SJCRH30 (cell line): ENCODE measurements around the gene APEH. TPM values are rescaled to one million over a fixed set of nuclear protein-coding genes. Genes with fewer than 3 reads are reported as not detected.
A peak's percentile ranks its signal among the peaks of the same experiment; 100 is the strongest.
"Not testable (repeated sequence)": the region's sequence is repeated elsewhere in the genome, so short reads cannot be mapped to it uniquely, and the experiment has no call there.

Source experiments
- DNase-seq, 2 experiments: peaks; one replicate each; pipeline ENCODE4 v3.0.0-alpha.2; 2015 to 2020
- H3K27ac ChIP-seq: fragments of 250-450 bp; sonication (Bioruptor Pico); 2 replicates; pipeline ENCODE4 v1.5.1; 2020; ENCODE audit warnings: mild to moderate bottlenecking, moderate library complexity
- H3K27me3 ChIP-seq: fragments of 250-450 bp; sonication (Bioruptor Pico); 2 replicates; pipeline ENCODE4 v1.5.1; 2020; ENCODE audit warnings: mild to moderate bottlenecking, moderate library complexity
- H3K36me3 ChIP-seq: fragments of 250-450 bp; sonication (Bioruptor Pico); 2 replicates; pipeline ENCODE4 v1.5.1; 2020; ENCODE audit warnings: mild to moderate bottlenecking, moderate library complexity
- H3K4me1 ChIP-seq: fragments of 250-450 bp; sonication (Bioruptor Pico); 2 replicates; pipeline ENCODE4 v1.5.1; 2020; ENCODE audit warnings: mild to moderate bottlenecking, moderate library complexity
- H3K4me3 ChIP-seq: fragments of 250-450 bp; sonication (Bioruptor Pico); 2 replicates; pipeline ENCODE4 v1.5.1; 2020; ENCODE audit warnings: mild to moderate bottlenecking, moderate library complexity
- H3K9me3 ChIP-seq: fragments of 250-450 bp; sonication (Bioruptor Pico); replicated peaks from 2 replicates; pipeline ENCODE4 v1.5.1; 2020; ENCODE audit warnings: mild to moderate bottlenecking, moderate library complexity
- total RNA-seq: library from RNA; depleted of rRNA; stranded (reverse); fragments of >200 nt; shearing (Covaris generic); gene quantifications from 2 replicates; pipeline ENCODE4 v1.2.3, GENCODE V29; 2014

Gene APEH
- total RNA-seq, 1 experiment from 2014 or later = 61.8 TPM

DNA sequence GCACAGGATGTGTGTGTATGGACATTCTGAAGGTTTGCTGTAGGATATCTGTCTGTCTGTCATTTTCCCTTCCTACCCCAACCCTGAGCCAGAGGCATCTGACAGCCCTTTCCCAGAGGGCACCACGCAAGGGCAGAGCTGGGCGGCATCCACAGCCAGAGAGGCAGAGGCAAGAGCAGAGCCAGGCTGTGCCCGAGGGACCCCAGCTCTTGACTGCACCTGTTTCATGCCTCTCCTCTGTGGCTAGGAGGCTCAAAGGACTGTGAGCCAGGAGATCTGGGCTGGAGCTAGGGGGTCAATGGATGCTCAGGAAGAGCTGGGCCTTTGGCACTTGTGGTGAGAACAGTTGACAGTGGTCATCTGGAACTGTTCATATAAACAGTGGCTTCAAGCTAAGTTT, 4.8 kb upstream of the APEH start:
- no peaks in the 10 kb centered on the region for H3K36me3 ChIP-seq
- H3K4me1 ChIP-seq = no peaks in the 10 kb centered on the region
- no peaks in the 10 kb centered on the region for H3K27me3 ChIP-seq
- no peak overlapping the region for H3K4me3 ChIP-seq
- no peaks in the 10 kb centered on the region for H3K9me3 ChIP-seq
- no peak for DNase-seq
- no peak overlapping the region for H3K27ac ChIP-seq

DNA sequence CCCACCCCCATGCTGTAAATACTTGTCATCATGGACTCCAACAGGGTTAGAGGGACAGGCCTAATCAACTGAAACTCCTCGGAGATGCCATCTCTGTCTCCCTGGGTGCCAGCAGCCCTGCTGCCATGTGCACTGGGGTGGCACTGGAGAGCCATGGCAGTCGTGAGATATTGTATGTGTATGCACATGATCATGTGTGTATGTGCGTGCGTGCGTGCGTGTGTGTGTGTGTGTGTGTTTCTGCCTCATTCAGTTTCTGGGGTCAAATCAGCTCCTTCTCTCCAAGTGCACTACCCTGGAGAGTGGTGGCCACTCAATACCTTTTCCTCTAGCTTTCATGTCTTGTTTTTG, 3.2 kb upstream of the APEH start:
- Histone ChIP-seq H3K4me1 (no peaks in the 10 kb centered on the region), H3K36me3 (no peaks in the 10 kb centered on the region), H3K4me3 (no peak overlapping the region), H3K27ac (no peak overlapping the region), H3K27me3 (no peaks in the 10 kb centered on the region), H3K9me3 (no peaks in the 10 kb centered on the region)
- no peak for DNase-seq

GRCh38 chr3:49671291-49672288, 2.6 kb upstream of the APEH start:
- Histone ChIP-seq H3K4me1 (no peaks in the 10 kb centered on the region), H3K27ac (no peak overlapping the region), H3K27me3 (no peaks in the 10 kb centered on the region), H3K9me3 (no peaks in the 10 kb centered on the region), H3K4me3 (no peak overlapping the region), H3K36me3 (no peaks in the 10 kb centered on the region)
- peak; percentile 54 to 81 for DNase-seq

GRCh38 chr3:49673121-49673714, 933 bp upstream of the APEH start:
- Histone ChIP-seq H3K36me3 (no peaks in the 10 kb centered on the region; the same call in 1 of the 2 replicates), H3K27ac (peak overlapping the region; percentile 83), H3K4me1 (no peaks in the 10 kb centered on the region), H3K4me3 (peak overlapping the region; percentile 84), H3K9me3 (no peaks in the 10 kb centered on the region), H3K27me3 (no peaks in the 10 kb centered on the region)
- DNase-seq = no peak

- H3K9me3 ChIP-seq = no peaks in the 10 kb centered on the region
- no peaks in the 10 kb centered on the region for H3K27me3 ChIP-seq
- peak overlapping the region; percentile 83 for H3K27ac ChIP-seq
- H3K4me1 ChIP-seq = no peaks in the 10 kb centered on the region
- DNase-seq = no peak
- peak overlapping the region; percentile 84 for H3K4me3 ChIP-seq
- no peaks in the 10 kb centered on the region; the same call in 1 of the 2 replicates for H3K36me3 ChIP-seq
These were observed 389 bp downstream of the APEH start for GRCh38 chr3:49674497-49674983.

GRCh38 chr3:49675912-49676311, 1.8 kb downstream of the APEH start:
- no peaks in the 10 kb centered on the region for H3K9me3 ChIP-seq
- no peak overlapping the region for H3K4me3 ChIP-seq
- no peaks in the 10 kb centered on the region for H3K27me3 ChIP-seq
- H3K4me1 ChIP-seq = no peaks in the 10 kb centered on the region
- H3K27ac ChIP-seq = no peak overlapping the region
- no peak for DNase-seq
- no peaks in the 10 kb centered on the region; the same call in none of the 2 replicates for H3K36me3 ChIP-seq

- Histone ChIP-seq H3K4me1 (no peaks in the 10 kb centered on the region), H3K4me3 (no peak overlapping the region), H3K9me3 (no peaks in the 10 kb centered on the region), H3K27me3 (no peaks in the 10 kb centered on the region), H3K36me3 (no peaks in the 10 kb centered on the region; the same call in none of the 2 replicates), H3K27ac (no peak overlapping the region)
- no peak for DNase-seq
These were observed 6.5 kb downstream of the APEH start for GRCh38 chr3:49680493-49681231.

DNA sequence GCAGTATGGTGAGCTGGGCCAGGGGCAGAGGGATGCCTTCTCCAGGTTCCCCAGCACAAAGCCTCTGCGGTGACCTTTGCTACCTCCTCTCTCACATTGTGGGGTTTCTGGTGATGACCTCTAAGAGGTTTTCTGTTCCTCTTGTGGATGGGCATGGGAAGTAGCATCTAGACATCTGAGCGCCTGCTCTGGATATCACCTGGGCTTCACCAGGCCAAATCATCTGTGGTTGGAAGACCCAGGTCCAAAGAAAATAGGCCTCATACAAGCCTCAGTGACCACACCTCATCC, 7.0 kb downstream of the APEH start:
- DNase-seq = no peak
- Histone ChIP-seq H3K27ac (no peak overlapping the region), H3K27me3 (no peaks in the 10 kb centered on the region), H3K4me1 (no peaks in the 10 kb centered on the region), H3K4me3 (no peak overlapping the region), H3K9me3 (no peaks in the 10 kb centered on the region), H3K36me3 (no peaks in the 10 kb centered on the region; the same call in none of the 2 replicates)

GRCh38 chr3:49681543-49681942, 7.4 kb downstream of the APEH start:
- DNase-seq = no peak
- Histone ChIP-seq H3K36me3 (no peaks in the 10 kb centered on the region; the same call in none of the 2 replicates), H3K9me3 (no peaks in the 10 kb centered on the region)

DNA sequence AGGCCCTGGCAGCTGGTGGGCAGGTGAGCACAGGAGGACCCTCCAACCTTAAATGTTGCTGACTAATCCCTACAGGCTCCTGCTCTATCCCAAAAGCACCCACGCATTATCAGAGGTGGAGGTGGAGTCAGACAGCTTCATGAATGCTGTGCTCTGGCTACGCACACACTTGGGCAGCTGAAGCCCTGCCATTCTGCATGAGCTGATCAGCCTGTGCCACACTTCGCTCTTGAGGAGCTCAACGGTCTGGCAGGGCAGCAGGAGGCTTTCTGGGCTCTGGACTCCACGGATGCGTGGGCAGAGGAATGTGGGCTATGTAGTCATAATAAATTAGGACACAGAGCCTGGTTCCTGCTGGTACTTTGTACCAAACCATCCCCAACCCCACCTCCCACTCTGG, 9.0 kb downstream of the APEH start:
- H3K27me3 ChIP-seq = no peaks in the 10 kb centered on the region
- DNase-seq = no peak
- H3K4me3 ChIP-seq = no peak overlapping the region
- H3K4me1 ChIP-seq = no peaks in the 10 kb centered on the region
- H3K9me3 ChIP-seq = no peaks in the 10 kb centered on the region
- no peak overlapping the region for H3K27ac ChIP-seq
- no peaks in the 10 kb centered on the region; the same call in none of the 2 replicates for H3K36me3 ChIP-seq

More at GRCh38 chr3:49681543-49681942, 7.4 kb downstream of the APEH start:
- no peaks in the 10 kb centered on the region for H3K4me1 ChIP-seq
- no peak overlapping the region for H3K27ac ChIP-seq
- H3K27me3 ChIP-seq = no peaks in the 10 kb centered on the region
- no peak overlapping the region for H3K4me3 ChIP-seq

DNA sequence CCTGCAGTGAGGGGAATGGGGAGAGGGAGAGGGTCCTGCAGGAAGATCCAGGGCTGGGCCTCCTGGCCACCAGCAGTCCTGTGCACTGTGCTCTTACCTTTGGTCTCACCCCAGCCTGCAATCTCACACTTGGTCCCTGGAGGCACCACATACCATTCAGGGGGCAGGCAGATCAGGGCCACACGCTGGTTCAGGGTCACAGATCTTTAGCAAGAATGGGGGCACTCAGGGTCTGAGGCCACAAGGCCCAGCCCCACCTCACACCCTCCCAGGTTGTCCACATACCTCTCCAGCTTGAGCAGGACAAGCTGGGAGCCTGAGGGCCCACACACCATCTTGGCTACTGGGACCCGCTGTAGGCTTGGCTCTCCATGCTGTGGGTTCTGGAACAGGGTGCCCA, 10.3 kb downstream of the APEH start:
- not testable (repeated sequence) for H3K4me3 ChIP-seq, H3K36me3 ChIP-seq, H3K27me3 ChIP-seq, H3K27ac ChIP-seq, DNase-seq, H3K4me1 ChIP-seq, H3K9me3 ChIP-seq

- DNase-seq, H3K9me3 ChIP-seq, H3K36me3 ChIP-seq, H3K4me1 ChIP-seq, H3K27me3 ChIP-seq, H3K4me3 ChIP-seq, H3K27ac ChIP-seq: not testable (repeated sequence)
These were observed 11.0 kb downstream of the APEH start for GRCh38 chr3:49685103-49685502.

DNA sequence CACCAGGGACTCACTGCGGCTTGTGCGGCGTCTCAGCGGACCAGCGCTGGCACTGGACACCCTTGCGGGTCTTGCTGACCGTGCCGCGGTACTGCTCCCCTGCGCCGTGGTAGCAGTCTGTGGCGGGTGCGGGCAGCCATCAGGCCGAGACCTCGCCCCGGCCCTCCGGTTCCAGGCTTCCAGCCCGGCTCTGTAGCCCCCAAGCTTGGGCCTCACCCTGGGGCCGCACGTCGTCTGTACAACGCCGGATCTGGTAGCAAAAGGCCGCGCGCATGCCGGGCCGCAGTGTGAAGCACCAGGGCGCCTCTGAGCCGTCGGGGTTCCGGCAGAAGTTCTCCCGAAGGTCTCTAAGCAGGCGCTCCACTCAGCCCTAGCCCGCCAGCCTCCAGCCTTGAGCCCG, 11.7 kb downstream of the APEH start:
- H3K27ac ChIP-seq, H3K36me3 ChIP-seq, H3K9me3 ChIP-seq, H3K4me3 ChIP-seq, H3K4me1 ChIP-seq, DNase-seq, H3K27me3 ChIP-seq: not testable (repeated sequence)

DNA sequence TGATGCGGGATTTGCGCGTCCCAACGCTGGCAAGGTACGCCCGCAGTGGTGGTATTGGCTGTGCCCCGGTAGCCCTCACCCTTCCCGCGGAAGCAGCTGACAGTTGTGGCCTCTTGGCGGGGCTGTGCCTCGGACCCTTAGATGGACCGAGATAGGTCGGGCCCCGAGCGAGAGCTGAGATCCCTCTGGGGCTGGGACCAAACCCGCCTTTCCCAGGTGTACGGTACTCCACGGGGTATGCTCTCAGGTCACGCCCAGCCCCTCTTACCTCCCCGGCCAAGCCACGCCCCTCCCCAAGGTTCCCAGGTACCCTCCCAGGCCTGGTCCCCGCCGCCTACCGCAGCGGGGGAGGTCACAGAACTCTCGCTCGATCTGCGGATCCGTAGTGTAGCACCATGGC, 12.2 kb downstream of the APEH start:
- not testable (repeated sequence) for DNase-seq, H3K4me3 ChIP-seq, H3K27me3 ChIP-seq

More for the DNA sequence above, 12.2 kb downstream of the APEH start:
- not testable (repeated sequence) for H3K9me3 ChIP-seq, H3K27ac ChIP-seq, H3K36me3 ChIP-seq, H3K4me1 ChIP-seq
